Activated T-helper 1 cell treated with anti-CD3 and anti-CD28 coated beads, Interleukin-2, amount 50 U/mL, for 16 hours (primary cell): Measurements from ENCODE around the gene TMEM150C.

Experiments
- DNase-seq, 2 donors: peaks; one replicate each; pipeline ENCODE4 v3.0.0-alpha.2; 2020; ENCODE audit warnings: low read depth in 1 of 2, low spot score in 1 of 2

TMEM150C gene

DNA sequence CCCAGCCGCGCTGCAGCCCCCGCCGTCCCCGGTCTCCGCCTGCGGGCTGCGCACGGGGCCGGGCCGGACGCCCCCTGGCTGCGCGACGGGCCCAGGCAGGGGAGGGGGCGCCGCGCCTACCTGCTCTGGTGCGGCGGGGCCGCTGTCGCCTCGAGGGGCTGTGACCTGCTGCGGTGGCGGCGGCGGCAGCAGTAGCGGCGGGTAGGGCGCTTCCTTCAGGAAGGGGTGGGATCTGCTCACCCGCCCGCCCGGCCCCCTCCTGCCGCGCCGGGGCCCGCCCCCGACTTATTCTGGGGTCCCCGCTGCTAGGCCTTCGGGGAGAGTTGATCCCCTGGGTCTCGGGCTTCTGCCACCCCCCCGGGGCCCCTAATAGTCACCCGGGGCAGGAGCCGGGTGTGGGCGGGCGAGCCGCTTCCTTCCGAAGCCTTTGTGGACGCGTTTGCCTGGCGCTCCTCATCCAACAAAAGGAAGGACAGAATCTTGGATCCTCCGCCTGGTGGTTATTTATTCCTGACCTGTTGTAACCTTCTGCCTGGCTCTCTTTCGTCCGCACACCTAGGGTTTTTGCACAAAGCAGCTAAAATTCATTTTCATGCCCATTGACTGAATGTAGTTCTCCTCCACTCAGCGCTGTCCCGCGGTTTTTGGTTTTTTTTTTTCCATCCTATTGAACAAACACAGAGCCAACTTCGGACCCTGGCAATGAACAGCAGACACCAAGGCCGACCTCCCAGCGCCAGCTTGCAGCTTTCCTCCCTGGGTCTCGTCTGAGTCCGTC lies at the start of gene TMEM150C:
TSS of gene TMEM150C (minus strand) at position 203 of the 778 bp plus-strand sequence. CDS start 57,331 bp downstream, outside the sequence.
- DNase-seq = no peak

GRCh38 chr4:82611527-82611926 lies 49.7 kb upstream of the TMEM150C start:
- DNase-seq = no peak

- no peak for DNase-seq
Measured at GRCh38 chr4:82610041-82610440, 48.3 kb upstream of the TMEM150C start.

DNA sequence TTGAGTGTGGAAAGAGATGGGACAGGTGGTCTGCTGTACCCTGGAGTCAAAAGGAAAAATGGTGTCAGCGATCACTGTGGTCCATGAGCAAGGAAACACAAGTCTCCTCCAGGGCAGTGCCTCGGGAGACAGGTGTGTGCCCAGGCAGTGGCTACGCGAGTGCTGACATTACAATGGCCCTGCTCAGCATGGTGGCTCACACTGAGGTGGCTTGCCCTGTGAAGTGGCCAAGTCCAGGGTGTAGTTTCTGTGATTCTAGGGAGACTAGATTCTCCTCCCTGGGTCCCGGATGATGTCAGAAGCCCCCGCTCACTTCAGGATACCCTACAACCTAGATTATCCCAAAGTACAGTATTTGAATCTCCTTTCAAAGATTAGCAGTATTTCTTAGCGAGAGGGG lies 44.8 kb upstream of the TMEM150C start:
- no peak for DNase-seq

DNA sequence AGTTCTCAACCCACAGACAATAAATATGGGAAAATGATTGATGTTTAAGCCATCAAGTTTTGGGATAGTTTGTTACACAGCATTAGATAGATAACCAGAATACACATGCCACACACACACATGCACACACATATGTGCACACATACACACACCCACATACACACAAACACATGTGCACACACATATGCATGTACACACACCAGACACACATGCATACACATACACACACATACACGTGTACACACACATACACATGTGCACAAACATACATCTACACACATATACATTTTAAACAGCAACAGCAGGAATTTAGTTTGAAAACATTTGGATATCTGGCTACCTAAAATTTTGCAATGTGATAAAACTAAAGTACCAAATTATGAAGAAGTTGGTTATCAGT lies 42.7 kb upstream of the TMEM150C start:
- no peak for DNase-seq

DNA sequence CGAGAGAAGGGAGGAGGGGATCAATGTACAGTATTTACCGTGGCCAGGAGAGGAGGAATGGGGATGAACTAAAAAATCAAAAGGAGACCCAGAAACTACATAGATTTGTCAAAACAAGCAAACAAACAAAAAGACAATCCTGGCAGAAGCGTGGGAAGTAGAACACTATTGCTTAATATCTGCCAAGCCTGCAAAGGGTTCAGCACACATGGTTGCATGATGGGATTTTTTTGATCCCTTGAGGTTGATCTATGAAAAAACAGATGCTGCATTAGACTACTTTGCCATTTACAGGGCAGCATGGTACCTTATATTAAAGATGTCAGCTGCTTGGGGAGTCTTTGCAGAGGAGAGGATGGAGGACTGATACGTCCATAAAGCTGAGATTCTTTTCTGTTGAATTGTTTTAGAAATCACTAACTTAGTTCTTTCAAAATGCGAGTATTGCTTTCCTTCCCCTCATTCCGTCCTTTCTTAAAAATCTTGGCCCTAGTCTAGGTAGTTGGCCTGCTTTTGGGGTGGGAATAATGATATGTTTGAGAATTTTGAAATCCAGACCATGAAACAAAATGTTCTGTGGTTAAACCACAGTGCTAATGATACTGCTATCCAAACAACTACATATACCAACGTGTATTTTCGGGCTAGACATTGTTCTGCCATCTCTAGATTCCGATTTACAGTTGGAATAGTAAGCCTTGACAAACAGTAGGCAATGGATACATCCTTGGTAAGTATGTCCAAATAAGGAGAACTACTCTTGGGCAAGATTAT lies 39.6 kb upstream of the TMEM150C start:
- no peak for DNase-seq

DNA sequence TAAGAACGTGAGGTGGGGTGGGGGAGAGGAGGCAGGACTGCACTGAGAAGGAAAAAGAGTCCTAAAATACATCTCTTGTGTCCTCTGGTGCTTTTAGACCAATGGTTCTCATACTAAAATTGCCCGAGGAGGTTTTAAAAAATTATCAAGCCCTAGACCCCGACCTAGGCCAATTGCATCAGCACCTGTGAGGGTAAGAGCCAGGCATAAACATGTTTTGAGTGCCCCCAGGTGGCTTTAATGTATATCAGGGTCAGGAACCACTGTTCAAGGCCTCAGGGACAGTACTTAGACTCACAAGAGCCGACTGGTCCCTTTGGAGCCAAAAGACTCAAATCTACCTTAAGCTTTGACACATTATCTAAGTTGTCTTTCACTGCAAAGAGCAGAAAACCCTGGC lies 37.5 kb upstream of the TMEM150C start:
- DNase-seq = no peak

- no peak for DNase-seq
Measured at GRCh38 chr4:82594456-82594855, 32.7 kb upstream of the TMEM150C start.

- DNase-seq = no peak
Measured at GRCh38 chr4:82593411-82593810, 31.6 kb upstream of the TMEM150C start.

DNA sequence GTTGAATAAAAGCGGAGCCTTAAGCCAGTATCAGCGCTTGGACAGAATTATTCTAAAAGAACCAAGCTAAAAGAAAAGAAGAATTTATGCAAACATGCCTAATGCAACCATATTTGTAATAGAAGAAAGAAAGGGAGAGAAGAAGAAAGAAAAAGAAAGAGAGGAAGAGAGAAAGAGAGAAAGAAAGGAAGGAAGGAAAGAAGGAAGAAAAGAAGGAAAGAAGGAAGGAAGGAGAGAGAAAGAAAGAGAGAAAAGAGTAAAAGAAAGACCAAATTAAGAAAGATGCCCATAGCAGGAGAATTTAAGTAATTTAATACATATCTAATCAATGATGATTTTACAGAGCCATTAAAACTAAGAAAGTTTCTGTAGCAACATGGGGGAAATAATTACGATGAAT lies 30.9 kb upstream of the TMEM150C start:
- DNase-seq = no peak

DNA sequence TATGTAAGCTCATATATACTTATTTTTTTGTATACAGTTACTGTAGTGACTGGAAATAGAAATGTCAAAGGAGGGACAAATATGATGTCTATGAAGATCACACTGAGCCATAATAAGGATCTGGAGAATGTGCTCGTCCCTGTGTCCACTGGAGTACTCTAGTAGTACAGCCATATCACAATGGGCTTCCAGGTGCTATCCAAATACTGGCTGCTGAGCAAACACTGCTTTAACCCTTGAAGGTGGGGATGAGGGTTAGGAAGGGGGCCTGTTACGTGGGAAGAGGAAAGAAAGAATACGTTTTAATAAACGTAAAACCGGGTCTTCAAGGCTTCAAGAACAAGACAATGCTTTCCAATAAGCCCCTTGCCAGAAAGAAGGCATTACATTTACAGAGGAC lies 29.8 kb upstream of the TMEM150C start:
- DNase-seq = no peak

GRCh38 chr4:82589756-82590155 lies 28.0 kb upstream of the TMEM150C start:
- DNase-seq = no peak

DNA sequence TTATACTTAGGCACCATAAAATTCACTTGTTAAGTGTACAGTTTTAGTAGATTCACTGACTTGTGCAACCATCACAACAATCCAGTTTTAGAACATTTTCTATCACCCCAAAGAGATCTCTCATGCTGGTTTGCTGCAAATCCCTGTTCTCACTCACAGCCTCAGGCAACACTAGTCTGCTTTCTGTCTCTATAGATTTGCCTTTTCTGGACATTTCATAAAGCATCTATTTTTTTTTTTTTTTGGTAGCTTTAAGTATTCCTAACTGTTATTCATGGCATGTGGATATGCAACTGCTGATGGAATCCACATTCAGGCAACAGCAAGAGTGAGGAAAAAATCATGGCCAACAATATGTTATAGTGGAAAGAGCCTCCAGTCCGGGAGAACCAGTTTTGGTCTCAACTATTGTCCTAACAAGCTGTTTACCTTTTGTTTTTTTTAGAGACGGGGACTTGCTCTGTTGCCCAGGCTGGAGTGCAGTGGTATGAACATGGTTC lies 27.0 kb upstream of the TMEM150C start:
- DNase-seq = no peak

DNA sequence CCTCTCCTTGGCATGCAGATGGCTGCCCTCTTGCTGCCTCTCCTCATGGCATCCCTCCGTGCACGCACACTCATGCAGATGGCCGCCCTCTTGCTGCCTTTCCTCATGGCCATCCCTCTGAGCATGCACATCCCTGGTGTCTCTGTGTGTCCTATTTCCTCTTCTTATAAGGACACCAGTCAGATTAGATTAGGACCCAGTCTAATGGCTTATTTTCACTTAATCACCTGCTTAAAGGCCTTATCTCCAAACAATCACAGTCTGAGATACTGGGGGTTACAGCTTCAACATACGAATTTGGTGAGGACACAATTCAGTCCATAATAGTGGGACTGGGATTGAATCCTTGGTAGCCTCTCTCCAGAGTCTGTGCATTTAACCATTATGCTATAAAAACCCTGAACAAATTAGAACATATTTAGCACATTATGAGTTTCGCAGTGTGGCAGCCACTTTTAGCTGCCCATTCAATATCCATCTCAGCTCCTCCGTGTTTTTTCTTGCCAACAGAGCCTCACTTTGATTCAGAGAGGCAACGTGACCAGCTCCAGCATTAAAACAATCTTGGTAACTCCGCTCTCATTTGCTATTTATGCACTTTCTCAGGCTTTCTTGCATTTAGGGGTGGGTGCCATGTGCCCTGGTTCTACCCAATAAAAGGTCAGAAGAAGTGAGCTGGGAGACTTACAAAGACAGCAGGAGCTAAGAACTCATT lies 26.2 kb upstream of the TMEM150C start:
- no peak for DNase-seq

DNA sequence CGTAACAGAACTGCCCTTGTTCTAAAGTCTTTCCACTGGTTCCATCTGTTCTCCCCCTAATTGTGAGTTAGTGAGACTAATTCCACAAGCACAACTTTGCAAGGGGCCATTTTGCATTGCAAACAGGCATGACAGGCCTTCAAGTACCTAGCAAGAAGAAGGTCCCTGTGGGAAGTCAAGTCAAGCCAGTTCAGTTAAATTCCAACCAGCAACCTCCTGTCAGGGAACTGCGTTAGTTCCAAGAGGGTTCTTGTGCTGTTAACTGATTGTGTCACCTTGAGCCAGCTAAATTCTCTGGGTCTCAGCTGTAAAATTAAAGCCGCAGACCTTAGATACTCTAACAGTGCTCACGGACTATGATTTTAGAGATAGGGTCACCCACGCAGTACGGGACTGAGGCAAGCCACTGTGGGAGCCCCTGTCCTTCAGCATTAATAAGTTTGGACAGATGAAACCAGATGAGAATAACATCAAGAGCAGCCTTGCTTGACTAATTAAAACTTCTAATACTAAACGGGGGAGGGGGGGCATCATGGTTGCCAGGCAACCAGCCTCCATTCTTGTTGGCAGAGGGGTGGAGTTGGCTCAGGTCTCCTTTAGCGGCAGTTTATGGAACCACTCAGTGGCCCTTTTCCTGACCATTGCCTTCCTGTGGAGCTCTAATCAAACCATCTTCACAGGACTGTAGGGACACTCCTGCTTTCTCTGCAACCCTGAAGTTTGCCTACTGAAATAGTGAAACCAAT lies 24.1 kb upstream of the TMEM150C start:
- DNase-seq = no peak

GRCh38 chr4:82584931-82585330 lies 23.1 kb upstream of the TMEM150C start:
- DNase-seq = no peak

DNA sequence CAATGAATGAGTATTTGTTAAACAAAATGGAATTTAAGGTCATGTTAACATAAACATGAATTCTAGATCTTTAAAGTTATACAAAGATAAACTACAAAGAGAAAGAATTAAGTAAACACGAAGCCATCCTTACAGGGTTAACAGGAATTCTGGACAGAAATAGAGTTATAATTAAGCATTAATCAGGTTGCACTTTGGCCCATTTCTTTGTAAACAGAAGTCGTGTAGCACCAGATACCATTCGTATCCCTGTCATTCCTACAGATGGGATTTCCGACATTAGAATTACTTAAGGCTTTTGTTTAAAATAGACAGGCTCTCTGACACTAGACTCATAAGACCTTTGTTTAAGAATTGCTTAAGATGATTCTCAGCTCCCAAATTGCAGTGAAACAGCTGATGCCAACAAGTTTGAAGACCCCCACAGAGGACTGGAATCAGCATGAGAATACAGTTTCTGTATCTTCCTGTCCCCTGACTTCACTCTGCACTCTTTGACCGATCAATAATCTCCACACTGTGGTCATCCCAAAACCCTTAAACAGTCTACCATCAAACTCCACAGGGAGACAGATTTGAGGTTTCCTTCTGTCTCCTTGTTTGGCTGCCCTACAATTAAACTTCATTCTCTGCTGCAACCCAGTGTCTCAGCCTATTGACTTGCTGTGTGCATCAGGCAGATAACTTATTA lies 22.3 kb upstream of the TMEM150C start:
- no peak for DNase-seq

DNA sequence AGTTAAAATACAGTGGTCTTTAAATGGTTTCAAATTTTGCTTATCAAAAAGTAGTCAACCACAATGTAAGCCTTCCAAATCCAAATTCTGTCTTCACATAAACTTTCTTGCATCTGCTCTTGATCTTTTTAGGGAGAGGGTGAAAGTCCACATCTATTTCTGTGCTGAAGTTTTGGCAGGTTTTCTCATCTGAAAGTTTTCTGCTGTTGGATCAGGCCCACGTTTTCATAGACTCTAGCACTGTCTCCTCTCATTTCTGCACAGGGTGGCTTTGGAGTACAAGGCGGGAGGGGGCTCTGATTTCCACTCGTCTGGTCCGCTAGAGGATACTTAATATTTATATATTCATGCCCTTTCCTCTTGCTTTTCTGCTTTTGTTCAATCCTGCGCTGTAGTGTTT lies 18.1 kb upstream of the TMEM150C start:
- no peak for DNase-seq

DNA sequence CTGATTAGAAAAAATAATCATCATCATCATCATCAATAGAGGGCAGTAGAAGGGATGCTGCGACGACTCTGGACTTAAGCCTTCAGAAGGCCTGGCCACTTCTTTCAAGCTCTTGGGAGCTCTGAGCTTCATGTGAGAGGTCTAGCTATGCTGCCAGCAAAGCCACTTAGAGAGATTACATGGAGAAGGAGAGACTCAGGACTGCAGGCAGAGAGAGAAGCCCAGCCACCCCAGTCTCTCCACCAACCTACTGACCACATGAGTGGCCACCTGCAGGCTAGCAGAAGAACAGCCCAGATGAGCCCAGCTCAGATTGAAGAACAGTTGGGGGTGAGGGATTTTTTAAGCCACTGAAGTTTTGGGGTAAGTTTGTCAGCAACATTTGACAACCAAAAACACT lies 17.1 kb upstream of the TMEM150C start:
- DNase-seq = no peak

DNA sequence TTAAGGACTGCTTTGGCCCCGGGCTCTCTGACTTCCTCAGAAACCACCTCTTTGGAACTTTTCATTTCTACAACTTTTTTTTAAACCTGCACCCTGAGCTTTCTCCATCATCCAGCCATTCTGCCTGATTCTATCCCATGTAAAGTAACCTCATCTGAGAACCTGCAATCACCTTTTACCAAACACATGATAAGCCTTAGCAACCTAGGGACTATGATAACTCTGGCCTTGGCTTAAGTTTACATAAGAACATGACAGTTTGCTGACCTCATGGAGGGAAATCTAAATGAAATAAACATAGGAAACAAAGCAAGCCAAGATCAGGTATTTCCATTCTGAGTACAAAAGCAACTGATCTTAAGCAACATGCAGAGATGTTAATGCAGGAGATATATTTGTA lies 15.7 kb upstream of the TMEM150C start:
- DNase-seq = no peak
